K562 (cell line): ENCODE data around the gene PARP11. TPM values are rescaled to one million over a fixed set of nuclear protein-coding genes. Genes with fewer than 3 reads are reported as not detected.

Experiments
- ATAC-seq: fragments of 200-7000 bp; cut with Tn5 transposase; 3 replicates; pipeline ENCODE4 v1.9.1; 2020; ENCODE audit warnings: moderate library complexity
- BruUV-seq: library from RNA; stranded (reverse); fragments of 400-500 nt; replicated peaks from 2 replicates; lab custom pipeline; 2021; lab: Mats Ljungman, UMichigan
- CTCF ChIA-PET: fragments of 300-600 bp; formaldehyde crosslinking; extraction: SDS; loops from one replicate; lab custom pipeline; 2021; ENCODE audit warnings: low intra/inter-chr PET ratio; lab: Yijun Ruan, JAX
- POLR2A ChIA-PET: fragments of 300-600, 350-650 bp; sonication (Branson Sonifier 250); formaldehyde crosslinking; extraction: SDS; loops from one replicate; lab custom pipeline; 2021; ENCODE audit warnings: antibody characterized with exemption, inconsistent platforms; lab: Yijun Ruan, JAX
- DNase-seq, 4 experiments: peaks; one replicate each; pipeline versions ENCODE4 v3.0.0 to v3.0.0-alpha.2; 2011 to 2018; ENCODE audit warnings: low spot score in 3 of 4, mixed read lengths in 3 of 4; ENCODE audit errors: extremely low read depth in 1 of 4
- FAIRE-seq: peaks from 2 replicates; lab custom pipeline; 2011; peaks lifted over from hg19 to GRCh38; lab: Jason Lieb, UNC
- H2AFZ ChIP-seq: 2 replicates; pipeline ENCODE4 v1.6.0; 2011; ENCODE audit warnings: low read depth, low read length, control low read depth, inconsistent platforms
- H3K27ac ChIP-seq: fragments of 200-600 bp; 3 replicates; pipeline ENCODE4 v1.8.0; 2011; ENCODE audit warnings: low read depth, mild to moderate bottlenecking, control low read depth, inconsistent platforms, low read length, moderate library complexity, mixed read lengths; ENCODE audit errors: extremely low read depth
- H3K27me3 ChIP-seq, 2 experiments: fragments of 300-600 bp in 1 of 2; 2 replicates in 1 of 2; 3 replicates in 1 of 2; pipeline versions ENCODE4 v1.6.0 to v1.8.0; 2011; ENCODE audit warnings: inconsistent platforms in 2 of 2, low read length in 2 of 2, mild to moderate bottlenecking in 1 of 2, mixed read lengths in 1 of 2, moderate library complexity in 1 of 2; ENCODE audit not compliant: control insufficient read depth in 2 of 2, insufficient read depth in 2 of 2
- H3K36me3 ChIP-seq: fragments of 300-600 bp; 3 replicates; pipeline ENCODE4 v1.8.0; 2011; ENCODE audit warnings: mild to moderate bottlenecking, low read length, inconsistent platforms; ENCODE audit not compliant: control insufficient read depth, insufficient read depth
- H3K4me1 ChIP-seq, 2 experiments: fragments of 200-600 bp in 1 of 2; replicated peaks in 1 of 2; 2 replicates in 1 of 2; 3 replicates in 1 of 2; pipeline versions ENCODE4 v1.5.1 to v1.8.0; 2011; ENCODE audit warnings: inconsistent platforms in 2 of 2, low read length in 2 of 2, mild to moderate bottlenecking in 1 of 2, mixed read lengths in 1 of 2, moderate library complexity in 1 of 2; ENCODE audit not compliant: control insufficient read depth in 2 of 2, insufficient read depth in 2 of 2
- H3K4me2 ChIP-seq: 2 replicates; pipeline ENCODE4 v1.6.1; 2011; ENCODE audit warnings: low read length, control low read depth, inconsistent platforms, mixed read lengths; ENCODE audit not compliant: insufficient read depth
- H3K4me3 ChIP-seq: fragments of 200-600 bp; sonication (generic), shearing (Covaris generic); 2 replicates; pipeline ENCODE4 v1.5.1; 2016; ENCODE audit warnings: control low read depth, inconsistent platforms
- H3K79me2 ChIP-seq: fragments of 200-600 bp; 3 replicates; pipeline ENCODE4 v1.8.0; 2011; ENCODE audit warnings: low read length, inconsistent platforms; ENCODE audit not compliant: control insufficient read depth, insufficient read depth
- H3K9ac ChIP-seq, 2 experiments: 2 replicates each; pipeline versions ENCODE4 v1.6.0 to v1.6.1; 2011; ENCODE audit warnings: low read depth in 2 of 2, low read length in 2 of 2, control low read depth in 1 of 2, inconsistent platforms in 1 of 2, mild to moderate bottlenecking in 1 of 2, mixed read lengths in 1 of 2; ENCODE audit not compliant: insufficient read depth in 1 of 2
- H3K9me1 ChIP-seq: one replicate; pipeline ENCODE4 v1.6.0; 2011; ENCODE audit warnings: inconsistent platforms, mild to moderate bottlenecking, low read length, moderate library complexity; ENCODE audit not compliant: control insufficient read depth, insufficient read depth
- H3K9me3 ChIP-seq: replicated peaks from 2 replicates; pipeline ENCODE4 v1.5.1; 2011; ENCODE audit warnings: low read depth, low read length, inconsistent platforms; ENCODE audit not compliant: control insufficient read depth, insufficient read depth
- H4K20me1 ChIP-seq: replicated peaks from 2 replicates; pipeline ENCODE4 v1.6.1; 2011; ENCODE audit warnings: low read length, inconsistent platforms, mixed read lengths; ENCODE audit not compliant: control insufficient read depth, insufficient read depth
- AFF4 ChIP-seq: sonication (generic); formaldehyde crosslinking; IDR thresholded peaks from 2 replicates; pipeline ENCODE4 v1.8.0; 2023; ENCODE audit warnings: mild to moderate bottlenecking, missing genetic modification reagents
- CHCHD3 ChIP-seq: fragments of 250-450 bp; sonication (Bioruptor Pico); IDR thresholded peaks from 2 replicates; pipeline ENCODE4 v2.1.2; 2022; ENCODE audit warnings: mild to moderate bottlenecking
- HDAC8 ChIP-seq: fragments of 450-650 bp; IDR thresholded peaks from 2 replicates; pipeline ENCODE4 v1.6.1; 2016; ENCODE audit warnings: mild to moderate bottlenecking, missing genetic modification characterization, moderate library complexity, missing compliant biosample characterization
- NFE2 ChIP-seq: IDR thresholded peaks from 2 replicates; pipeline ENCODE4 v1.6.1; 2014; ENCODE audit warnings: antibody characterized with exemption, low read depth
- ZNF165 ChIP-seq: fragments of 250-450 bp; sonication (Bioruptor Pico); IDR thresholded peaks from 2 replicates; pipeline ENCODE4 v1.4.0; 2020; ENCODE audit warnings: borderline replicate concordance
- ZNF174 ChIP-seq: fragments of 250-450 bp; sonication (Bioruptor Pico); IDR thresholded peaks from 2 replicates; pipeline ENCODE4 v1.4.0; 2020; ENCODE audit warnings: mild to moderate bottlenecking
- WGBS: fragments of 100-300 bp; shearing (Covaris generic); methylation state at CpG from one replicate; pipeline ENCODE4 v1.1.6; 2016; ENCODE audit warnings: low coverage, mixed read lengths; ENCODE audit not compliant: insufficient coverage; ENCODE audit errors: missing lambda C conversion rate; 5-methylcytosine and 5-hydroxymethylcytosine counted together
- in situ Hi-C: fragments of 300-500 bp; cut with MboI; formaldehyde crosslinking; loops from 4 replicates; pipeline ENCODE4 v1.15.0; 2018; ENCODE audit warnings: inconsistent platforms, mixed read lengths
- intact Hi-C: fragments of 100-400 bp; cut with micrococcal nuclease; formaldehyde crosslinking; loops from 2 replicates; pipeline ENCODE4 v1.14.2; 2022
- polyA plus RNA-seq, 8 experiments: library from polyadenylated mRNA; depleted of rRNA in 4 of 8; stranded (reverse) in 5 of 8; unstranded in 3 of 8; fragments of >200 nt; fragmentation: Nextera tagmentation in 2 of 8; fragmentation: Illumina TruSeq in 1 of 8; extraction: Ambion mirVana in 2 of 8; extraction: Trizol in 1 of 8; gene quantifications; 2 replicates each; pipeline versions ENCODE4 v1.2.1 to v1.2.3, GENCODE V29; 2011 to 2014; ENCODE audit warnings: inconsistent platforms in 1 of 8, missing spikeins in 1 of 8
- total RNA-seq, 7 experiments: library from RNA; depleted of rRNA in 6 of 7; stranded (reverse); fragments of >200 nt in 6 of 7; fragmentation: Illumina TruSeq in 2 of 7; extraction: Trizol in 2 of 7; gene quantifications; 2 replicates each; pipeline versions ENCODE4 v1.2.1 to v1.2.3, GENCODE V29; 2011 to 2021; ENCODE audit warnings: low replicate concordance in 1 of 7
- TF ChIP-seq, protein P1 (sequence below): sonication (generic); formaldehyde crosslinking; IDR thresholded peaks from 2 replicates; pipeline ENCODE4 v1.8.0; 2022; ENCODE audit warnings: missing genetic modification reagents, mild to moderate bottlenecking, moderate library complexity, borderline replicate concordance
- TF ChIP-seq, protein P2 (sequence below): fragments of 250-450 bp; sonication (Bioruptor Pico); IDR thresholded peaks from 2 replicates; pipeline ENCODE4 v1.5.0; 2021

Gene PARP11
- total and polyA plus RNA-seq, 9 of the 15 experiments (the other 6 are each of a cell fraction or from before 2014, with no cell fraction given): 0.40 to 2.5 (median 1.4) TPM

- TF ChIP-seq CHCHD3 (CRISPR knock-in tag): no peak
- no peak for TF ChIP-seq NFE2
- no peak for TF ChIP-seq HDAC8 (tag)
- TF ChIP-seq ZNF165: no peak
- no peak for TF ChIP-seq ZNF174
Measured at GRCh38 chr12:3770891-3771290, 102.3 kb downstream of the PARP11 start (continued).

DNA sequence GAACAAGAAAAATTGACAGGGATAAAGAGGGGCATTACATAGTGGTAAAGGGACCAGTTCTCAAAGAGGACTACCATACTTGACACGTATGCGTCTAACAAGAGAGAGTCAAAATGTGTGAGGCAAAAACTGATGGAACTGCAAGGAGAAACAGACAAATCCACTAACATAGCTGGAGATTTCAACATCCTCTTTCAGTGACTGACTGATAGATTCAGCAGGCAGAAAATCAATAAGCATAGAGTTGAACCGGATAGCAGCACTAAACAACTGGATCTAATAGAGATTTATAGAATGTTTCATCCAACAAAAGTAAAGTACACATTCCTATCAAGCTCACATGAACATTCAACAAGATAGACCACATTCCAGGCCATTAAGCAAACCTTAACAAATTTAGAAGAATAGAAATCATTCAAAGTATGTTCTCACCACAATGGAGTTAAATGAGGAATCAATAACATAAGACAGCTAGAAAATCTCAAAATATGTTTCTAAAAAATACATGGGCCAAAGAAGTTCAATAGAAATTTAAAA is 104.2 kb downstream of the PARP11 start:
- FAIRE-seq (no peak), DNase-seq (no peak), ATAC-seq (no peak)
- ChIA-PET CTCF (no interaction called here), POLR2A (no interaction called here)
- intact Hi-C loops: no loop called here
- in situ Hi-C loops: no loop called here
- Histone ChIP-seq H3K4me3 (no peak overlapping the region), H3K9me1 (no peaks in the 10 kb centered on the region), H3K27ac (no peak overlapping the region), H3K36me3 (no peaks in the 10 kb centered on the region), H3K79me2 (no peaks in the 10 kb centered on the region), H4K20me1 (no peaks in the 10 kb centered on the region), H3K4me2 (no peak overlapping the region), H2AFZ (no peak overlapping the region), H3K27me3 (no peaks in the 10 kb centered on the region; a peak in 2 of 5 replicates), H3K4me1 (no peaks in the 10 kb centered on the region), H3K9ac (no peak overlapping the region), H3K9me3 (no peaks in the 10 kb centered on the region)
- WGBS: 62% methylated on average over 3 of the region's 3 CpGs
- no TSS peak for BruUV-seq
- TF ChIP-seq AFF4 (CRISPR knock-in tag): no peak
- TF ChIP-seq, protein P1, sequence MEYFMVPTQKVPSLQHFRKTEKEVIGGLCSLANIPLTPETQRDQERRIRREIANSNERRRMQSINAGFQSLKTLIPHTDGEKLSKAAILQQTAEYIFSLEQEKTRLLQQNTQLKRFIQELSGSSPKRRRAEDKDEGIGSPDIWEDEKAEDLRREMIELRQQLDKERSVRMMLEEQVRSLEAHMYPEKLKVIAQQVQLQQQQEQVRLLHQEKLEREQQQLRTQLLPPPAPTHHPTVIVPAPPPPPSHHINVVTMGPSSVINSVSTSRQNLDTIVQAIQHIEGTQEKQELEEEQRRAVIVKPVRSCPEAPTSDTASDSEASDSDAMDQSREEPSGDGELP (CRISPR knock-in tag): no peak
- TF ChIP-seq, protein P2, sequence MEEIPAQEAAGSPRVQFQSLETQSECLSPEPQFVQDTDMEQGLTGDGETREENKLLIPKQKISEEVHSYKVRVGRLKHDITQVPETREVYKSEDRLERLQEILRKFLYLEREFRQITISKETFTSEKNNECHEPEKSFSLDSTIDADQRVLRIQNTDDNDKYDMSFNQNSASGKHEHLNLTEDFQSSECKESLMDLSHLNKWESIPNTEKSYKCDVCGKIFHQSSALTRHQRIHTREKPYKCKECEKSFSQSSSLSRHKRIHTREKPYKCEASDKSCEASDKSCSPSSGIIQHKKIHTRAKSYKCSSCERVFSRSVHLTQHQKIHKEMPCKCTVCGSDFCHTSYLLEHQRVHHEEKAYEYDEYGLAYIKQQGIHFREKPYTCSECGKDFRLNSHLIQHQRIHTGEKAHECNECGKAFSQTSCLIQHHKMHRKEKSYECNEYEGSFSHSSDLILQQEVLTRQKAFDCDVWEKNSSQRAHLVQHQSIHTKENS (CRISPR knock-in tag): no peak
